ENCODE measurements around the gene BEND3.

Gene BEND3

GRCh38 chr6:107124934-107125348 lies 9.6 kb upstream of the BEND3 start:
- Histone ChIP-seq H3K27me3 (ENCODE audit: low read depth, low read length) (no peaks in the 10 kb centered on the region), H3K27ac (ENCODE audit: low read length) (no peak overlapping the region), H3K4me1 (ENCODE audit: low read length) (peaks cover 41% of the 10 kb centered on the region)

DNA sequence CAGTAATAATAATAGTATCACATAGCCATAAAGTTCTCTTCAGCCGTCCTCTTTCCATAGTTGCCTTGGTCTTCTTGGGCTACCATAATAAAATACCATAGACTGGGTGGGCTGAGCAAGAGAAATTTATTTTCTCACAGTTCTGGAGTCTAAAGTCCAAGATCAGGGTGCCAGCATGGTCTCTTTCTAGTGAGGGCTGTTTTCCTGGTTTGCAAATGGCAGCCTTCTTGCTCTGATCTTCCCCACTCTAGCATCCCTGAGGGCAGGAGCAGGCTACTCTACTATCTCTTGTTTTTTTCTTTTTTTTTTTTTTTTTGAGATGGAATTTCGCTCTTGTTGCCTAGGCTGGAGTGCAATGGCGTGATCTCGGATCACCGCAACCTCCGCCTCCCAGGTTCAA lies 8.2 kb upstream of the BEND3 start:
- H3K4me2 ChIP-seq (ENCODE audit: low read length) = no peak overlapping the region
- no peaks in the 10 kb centered on the region for H3K27me3 ChIP-seq (ENCODE audit: low read depth, low read length)
- H3K4me3 ChIP-seq (ENCODE audit: low read length) = no peak overlapping the region
- H2AFZ ChIP-seq (ENCODE audit: low read depth, low read length) = no peak overlapping the region
- no peaks in the 10 kb centered on the region for H3K9me3 ChIP-seq (ENCODE audit: insufficient read depth, low read length)
- no peak overlapping the region for H3K9ac ChIP-seq (ENCODE audit: low read length)
- no peaks in the 10 kb centered on the region for H3K36me3 ChIP-seq (replicated peaks; ENCODE audit: low read depth, low read length)
- H3K4me1 ChIP-seq (ENCODE audit: low read length) = peaks cover 36% of the 10 kb centered on the region
- H3K79me2 ChIP-seq (ENCODE audit: low read length) = no peaks in the 10 kb centered on the region
- H4K20me1 ChIP-seq (ENCODE audit: insufficient read depth, low read length) = no peaks in the 10 kb centered on the region
- no peak overlapping the region for H3K27ac ChIP-seq (ENCODE audit: low read length)
- TF ChIP-seq, protein P1, sequence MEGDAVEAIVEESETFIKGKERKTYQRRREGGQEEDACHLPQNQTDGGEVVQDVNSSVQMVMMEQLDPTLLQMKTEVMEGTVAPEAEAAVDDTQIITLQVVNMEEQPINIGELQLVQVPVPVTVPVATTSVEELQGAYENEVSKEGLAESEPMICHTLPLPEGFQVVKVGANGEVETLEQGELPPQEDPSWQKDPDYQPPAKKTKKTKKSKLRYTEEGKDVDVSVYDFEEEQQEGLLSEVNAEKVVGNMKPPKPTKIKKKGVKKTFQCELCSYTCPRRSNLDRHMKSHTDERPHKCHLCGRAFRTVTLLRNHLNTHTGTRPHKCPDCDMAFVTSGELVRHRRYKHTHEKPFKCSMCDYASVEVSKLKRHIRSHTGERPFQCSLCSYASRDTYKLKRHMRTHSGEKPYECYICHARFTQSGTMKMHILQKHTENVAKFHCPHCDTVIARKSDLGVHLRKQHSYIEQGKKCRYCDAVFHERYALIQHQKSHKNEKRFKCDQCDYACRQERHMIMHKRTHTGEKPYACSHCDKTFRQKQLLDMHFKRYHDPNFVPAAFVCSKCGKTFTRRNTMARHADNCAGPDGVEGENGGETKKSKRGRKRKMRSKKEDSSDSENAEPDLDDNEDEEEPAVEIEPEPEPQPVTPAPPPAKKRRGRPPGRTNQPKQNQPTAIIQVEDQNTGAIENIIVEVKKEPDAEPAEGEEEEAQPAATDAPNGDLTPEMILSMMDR (IDR thresholded peaks at IDR 0.05; ENCODE audit: low read depth, low read length) = no peak

More at GRCh38 chr6:107124934-107125348, 9.6 kb upstream of the BEND3 start:
- Histone ChIP-seq H3K36me3 (replicated peaks; ENCODE audit: low read depth, low read length) (no peaks in the 10 kb centered on the region), H3K4me3 (ENCODE audit: low read length) (no peak overlapping the region), H3K9ac (ENCODE audit: low read length) (no peak overlapping the region), H2AFZ (ENCODE audit: low read depth, low read length) (no peak overlapping the region), H3K4me2 (ENCODE audit: low read length) (peak overlapping the region; percentile 43), H4K20me1 (ENCODE audit: insufficient read depth, low read length) (no peaks in the 10 kb centered on the region), H3K9me3 (ENCODE audit: insufficient read depth, low read length) (no peaks in the 10 kb centered on the region), H3K79me2 (ENCODE audit: low read length) (no peaks in the 10 kb centered on the region)
- TF ChIP-seq EZH2phosphoT487 (IDR thresholded peaks at IDR 0.05; ENCODE audit: low read depth) = no peak
- TF ChIP-seq, protein P1 (IDR thresholded peaks at IDR 0.05; ENCODE audit: low read depth, low read length) = no peak

DNA sequence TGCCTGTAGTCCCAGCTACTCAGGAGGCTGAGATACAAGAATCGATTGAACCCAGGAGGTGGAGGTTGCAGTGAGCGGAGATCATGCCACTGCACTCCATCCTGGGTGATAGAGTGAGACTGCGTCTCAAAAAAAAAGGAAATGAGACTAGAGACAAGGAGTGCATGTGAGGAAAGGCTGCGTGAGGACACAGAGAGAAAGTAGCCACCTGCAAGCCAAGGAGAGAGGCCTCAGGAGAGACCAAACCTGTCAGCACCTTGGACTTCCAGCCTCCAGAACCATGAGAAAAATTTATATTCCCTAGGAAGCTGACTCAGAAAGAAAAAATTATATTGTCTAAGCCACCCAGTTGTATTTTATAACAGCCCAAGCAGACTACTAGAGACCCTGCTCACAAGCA lies 7.4 kb upstream of the BEND3 start:
- H3K79me2 ChIP-seq (ENCODE audit: low read length) = no peaks in the 10 kb centered on the region
- H3K4me2 ChIP-seq (ENCODE audit: low read length) = peak overlapping the region; percentile 20
- no peaks in the 10 kb centered on the region for H3K36me3 ChIP-seq (replicated peaks; ENCODE audit: low read depth, low read length)
- H3K4me3 ChIP-seq (ENCODE audit: low read length) = no peak overlapping the region
- no peaks in the 10 kb centered on the region for H3K27me3 ChIP-seq (ENCODE audit: low read depth, low read length)
- peaks cover 37% of the 10 kb centered on the region for H3K4me1 ChIP-seq (ENCODE audit: low read length)
- no peaks in the 10 kb centered on the region for H4K20me1 ChIP-seq (ENCODE audit: insufficient read depth, low read length)
- no peak overlapping the region for H3K27ac ChIP-seq (ENCODE audit: low read length)
- TF ChIP-seq EZH2phosphoT487 (IDR thresholded peaks at IDR 0.05; ENCODE audit: low read depth) = no peak
- TF ChIP-seq, protein P1 (IDR thresholded peaks at IDR 0.05; ENCODE audit: low read depth, low read length) = no peak
- H3K9me3 ChIP-seq (ENCODE audit: insufficient read depth, low read length) = no peaks in the 10 kb centered on the region
- H3K9ac ChIP-seq (ENCODE audit: low read length) = 0 out of 2 replicates have a peak overlapping the region, but pooled peaks have one; percentile 12
- no peak overlapping the region for H2AFZ ChIP-seq (ENCODE audit: low read depth, low read length)

DNA sequence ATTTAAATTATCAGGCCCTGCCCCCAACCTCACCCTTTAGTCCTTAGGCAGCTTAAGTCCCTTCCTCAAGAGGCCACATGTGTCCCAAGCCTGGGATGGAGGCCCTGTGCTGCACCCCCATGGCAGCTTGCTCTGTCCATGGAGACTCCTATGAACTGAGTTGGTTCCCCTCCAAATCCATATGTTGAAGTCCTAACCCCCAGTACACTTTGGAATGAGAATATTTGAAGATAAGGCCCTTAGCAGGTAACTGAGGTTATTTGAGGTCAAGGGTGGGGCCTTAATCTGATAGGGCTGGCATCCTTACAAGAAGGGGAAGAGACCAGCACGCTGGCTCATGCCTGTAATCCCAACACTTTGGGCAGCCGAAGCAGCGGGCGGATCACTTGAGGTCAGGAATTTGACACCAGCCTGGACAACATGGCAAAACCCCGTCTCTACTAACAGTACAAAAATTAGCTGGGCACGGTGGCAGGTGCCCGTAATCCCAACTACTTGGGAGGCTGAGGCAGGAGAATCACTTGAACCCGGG lies 6.7 kb upstream of the BEND3 start:
- H3K4me2 ChIP-seq (ENCODE audit: low read length) = no peak overlapping the region
- no peaks in the 10 kb centered on the region for H3K36me3 ChIP-seq (replicated peaks; ENCODE audit: low read depth, low read length)
- H3K27me3 ChIP-seq (ENCODE audit: low read depth, low read length) = no peaks in the 10 kb centered on the region
- no peaks in the 10 kb centered on the region for H4K20me1 ChIP-seq (ENCODE audit: insufficient read depth, low read length)
- no peak overlapping the region for H3K4me3 ChIP-seq (ENCODE audit: low read length)
- no peaks in the 10 kb centered on the region for H3K9me3 ChIP-seq (ENCODE audit: insufficient read depth, low read length)
- H3K79me2 ChIP-seq (ENCODE audit: low read length) = no peaks in the 10 kb centered on the region
- H3K27ac ChIP-seq (ENCODE audit: low read length) = no peak overlapping the region
- peaks cover 44% of the 10 kb centered on the region for H3K4me1 ChIP-seq (ENCODE audit: low read length)
- no peak overlapping the region for H2AFZ ChIP-seq (ENCODE audit: low read depth, low read length)
- TF ChIP-seq, protein P1 (IDR thresholded peaks at IDR 0.05; ENCODE audit: low read depth, low read length) = no peak
- TF ChIP-seq EZH2phosphoT487 (IDR thresholded peaks at IDR 0.05; ENCODE audit: low read depth) = no peak
- H3K9ac ChIP-seq (ENCODE audit: low read length) = no peak overlapping the region
